Left lung (tissue), 14 donors: ENCODE measurements around the gene ATP2C1. TPM values are rescaled to one million over a fixed set of nuclear protein-coding genes. Genes with fewer than 3 reads are reported as not detected.
A peak's percentile ranks its signal among the peaks of the same experiment; 100 is the strongest.

Source experiments
- ATAC-seq: fragments of 200-7000 bp; cut with Tn5 transposase; one replicate; pipeline ENCODE4 v1.9.1; 2020; ENCODE audit warnings: moderate library complexity
- DNase-seq, 4 donors: peaks; one replicate each; pipeline ENCODE4 v3.0.0-alpha.2; 2013 to 2020
- H3K27ac ChIP-seq, 2 donors: fragments of 200-600 bp; sonication (generic) in 1 of 2; one replicate each; pipeline versions ENCODE4 v1.5.0 to v1.8.0; 2020 to 2021
- H3K27me3 ChIP-seq, 2 donors: fragments of 200-600 bp; sonication (generic) in 1 of 2; one replicate each; pipeline versions ENCODE4 v1.5.0 to v1.8.0; 2020 to 2021
- H3K36me3 ChIP-seq, 2 donors: fragments of 200-600 bp; sonication (generic) in 1 of 2; one replicate each; pipeline versions ENCODE4 v1.5.0 to v1.8.0; 2020 to 2021
- H3K4me1 ChIP-seq, 2 donors: fragments of 200-600 bp; one replicate each; pipeline ENCODE4 v1.8.0; 2021
- H3K4me3 ChIP-seq, 2 donors: fragments of 200-600 bp; sonication (generic) in 1 of 2; one replicate each; pipeline versions ENCODE4 v1.5.0 to v1.8.0; 2020 to 2021; ENCODE audit warnings: mild to moderate bottlenecking in 1 of 2
- H3K9me3 ChIP-seq, 2 donors: fragments of 200-600 bp; sonication (generic) in 1 of 2; one replicate each; pipeline versions ENCODE4 v1.5.0 to v1.8.0; 2020 to 2021
- intact Hi-C, 2 donors: fragments of 100-400 bp; cut with DNase I; formaldehyde crosslinking; loops; one replicate each; pipeline versions ENCODE4 v1.11.2 to v1.14.2; 2022
- long read RNA-seq, 12 donors: library from polyadenylated mRNA in 2 of 12; unstranded in 2 of 12; transcript quantifications; one replicate each; pipeline ENCODE4 v2.0.0 and lab custom pipeline, GENCODE V29; 2019 to 2026
- polyA plus RNA-seq, 6 donors: library from polyadenylated mRNA; unstranded; fragments of 120-200 nt; gene quantifications; one replicate each; pipeline ENCODE4 v1.2.1, GENCODE V29; 2013; ENCODE audit not compliant: insufficient read length in 6 of 6
- total RNA-seq, 2 donors: library from RNA; stranded (reverse); fragmentation: NEBNext Ultra II Directional; extraction: Animal tissue kit (Norgen Biotek cat#: 25700); gene quantifications; one replicate each; pipeline ENCODE4 v1.2.1, GENCODE V29; 2021
- TF ChIP-seq, protein P1 (sequence below), 2 donors: fragments of 200-600 bp; sonication (generic) in 1 of 2; IDR thresholded peaks; one replicate each; pipeline versions ENCODE4 v1.5.0 to v1.8.0; 2021; ENCODE audit warnings: antibody characterized with exemption in 2 of 2
- donor health status: DM: no; HTN: yes; CAD: no.
- donor health status: DM: no; HTN: no; CAD: no.

Gene ATP2C1, protein sequence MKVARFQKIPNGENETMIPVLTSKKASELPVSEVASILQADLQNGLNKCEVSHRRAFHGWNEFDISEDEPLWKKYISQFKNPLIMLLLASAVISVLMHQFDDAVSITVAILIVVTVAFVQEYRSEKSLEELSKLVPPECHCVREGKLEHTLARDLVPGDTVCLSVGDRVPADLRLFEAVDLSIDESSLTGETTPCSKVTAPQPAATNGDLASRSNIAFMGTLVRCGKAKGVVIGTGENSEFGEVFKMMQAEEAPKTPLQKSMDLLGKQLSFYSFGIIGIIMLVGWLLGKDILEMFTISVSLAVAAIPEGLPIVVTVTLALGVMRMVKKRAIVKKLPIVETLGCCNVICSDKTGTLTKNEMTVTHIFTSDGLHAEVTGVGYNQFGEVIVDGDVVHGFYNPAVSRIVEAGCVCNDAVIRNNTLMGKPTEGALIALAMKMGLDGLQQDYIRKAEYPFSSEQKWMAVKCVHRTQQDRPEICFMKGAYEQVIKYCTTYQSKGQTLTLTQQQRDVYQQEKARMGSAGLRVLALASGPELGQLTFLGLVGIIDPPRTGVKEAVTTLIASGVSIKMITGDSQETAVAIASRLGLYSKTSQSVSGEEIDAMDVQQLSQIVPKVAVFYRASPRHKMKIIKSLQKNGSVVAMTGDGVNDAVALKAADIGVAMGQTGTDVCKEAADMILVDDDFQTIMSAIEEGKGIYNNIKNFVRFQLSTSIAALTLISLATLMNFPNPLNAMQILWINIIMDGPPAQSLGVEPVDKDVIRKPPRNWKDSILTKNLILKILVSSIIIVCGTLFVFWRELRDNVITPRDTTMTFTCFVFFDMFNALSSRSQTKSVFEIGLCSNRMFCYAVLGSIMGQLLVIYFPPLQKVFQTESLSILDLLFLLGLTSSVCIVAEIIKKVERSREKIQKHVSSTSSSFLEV
- total RNA-seq (100 to 1,000 TPM; 114 to 161 TPM), polyA plus RNA-seq (100 to 1,000 TPM; 113 to 152 (median 130) TPM)
- long read RNA-seq, donor 1, full-length matches to known transcripts = 14 of 25 reads
- long read RNA-seq, donor 1, partial matches to known transcripts = 11 of 25 reads
- long read RNA-seq, donor 1, other reads (novel, unspliced or antisense) = 0 of 25 reads
- long read RNA-seq, donor 2, full-length matches to known transcripts = 10 of 10 reads
- long read RNA-seq, donor 2, partial matches to known transcripts = 0 of 10 reads
- long read RNA-seq, donor 2, other reads (novel, unspliced or antisense) = 0 of 10 reads
- long read RNA-seq, donor 3, full-length matches to known transcripts = 8 of 8 reads
- long read RNA-seq, donor 3, partial matches to known transcripts = 0 of 8 reads
- long read RNA-seq, donor 3, other reads (novel, unspliced or antisense) = 0 of 8 reads
- long read RNA-seq, donor 4, partial matches to known transcripts = 11 of 14 reads
- long read RNA-seq, donor 4, other reads (novel, unspliced or antisense) = 3 of 14 reads
- long read RNA-seq, donor 5, full-length matches to known transcripts = 7 of 7 reads
- long read RNA-seq, donor 5, partial matches to known transcripts = 0 of 7 reads
- long read RNA-seq, donor 5, other reads (novel, unspliced or antisense) = 0 of 7 reads
- long read RNA-seq, donor 6, full-length matches to known transcripts = 11 of 23 reads
- long read RNA-seq, donor 6, partial matches to known transcripts = 12 of 23 reads
- long read RNA-seq, donor 6, other reads (novel, unspliced or antisense) = 0 of 23 reads
- long read RNA-seq, donor 7, full-length matches to known transcripts = 12 of 12 reads
- long read RNA-seq, donor 7, partial matches to known transcripts = 0 of 12 reads
- long read RNA-seq, donor 7, other reads (novel, unspliced or antisense) = 0 of 12 reads
- long read RNA-seq, donor 8, full-length matches to known transcripts = 8 of 25 reads
- long read RNA-seq, donor 8, partial matches to known transcripts = 5 of 25 reads
- long read RNA-seq, donor 8, other reads (novel, unspliced or antisense) = 12 of 25 reads
- long read RNA-seq, donor 9 = 0 reads
- long read RNA-seq, donor 10 = 0 reads
- long read RNA-seq, donor 11, full-length matches to known transcripts = 6 of 15 reads
- long read RNA-seq, donor 11, partial matches to known transcripts = 9 of 15 reads
- long read RNA-seq, donor 11, other reads (novel, unspliced or antisense) = 0 of 15 reads
- long read RNA-seq, donor 12, full-length matches to known transcripts = 5 of 19 reads
- long read RNA-seq, donor 12, partial matches to known transcripts = 14 of 19 reads
- long read RNA-seq, donor 12, other reads (novel, unspliced or antisense) = 0 of 19 reads

DNA sequence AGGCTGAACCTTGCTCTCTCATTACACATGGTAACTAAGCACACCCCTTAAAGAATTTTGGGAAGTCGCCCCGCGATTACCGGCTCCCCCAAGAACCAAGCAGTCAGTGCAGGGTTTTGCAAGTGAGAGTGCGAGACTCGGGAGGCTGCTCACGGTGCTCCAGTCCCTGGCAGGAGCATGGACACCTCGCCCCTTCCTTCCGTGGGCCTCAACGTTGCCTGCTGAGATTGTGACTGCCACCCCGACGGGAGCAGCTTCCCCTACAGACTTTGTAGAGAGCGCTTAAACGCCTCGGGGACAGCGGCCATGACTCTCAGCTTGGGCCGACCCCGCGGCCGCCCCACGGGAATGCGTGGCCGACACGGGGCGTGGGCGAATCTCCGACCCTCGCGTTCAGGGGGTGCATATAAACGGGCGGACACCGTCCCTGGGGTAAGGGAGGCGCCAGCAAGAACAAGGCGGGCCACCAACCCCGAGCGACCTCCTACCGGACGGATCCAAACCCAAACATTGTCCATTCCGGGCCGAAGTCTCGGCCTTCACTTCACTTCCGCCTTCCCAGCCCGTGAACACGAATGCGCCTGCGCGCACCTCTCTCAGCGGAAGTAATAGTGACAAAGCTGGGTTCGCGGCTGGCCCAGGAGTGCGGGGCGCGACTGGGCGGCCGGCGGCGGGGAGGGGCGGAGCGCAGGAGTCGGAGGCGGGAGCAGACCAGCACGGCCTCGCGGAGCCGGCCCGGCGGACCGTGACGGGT lies at the start of gene ATP2C1:
Gene ATP2C1, plus strand, starts transcription at position 709 of the 754 bp plus-strand sequence. CDS start 686 bp downstream, outside the sequence.
- Histone ChIP-seq H3K4me3 (peak within 1 kb of the TSS; percentile 75 to 79), H3K27me3 (no peaks in the 10 kb centered on the region), H3K36me3 (no peaks in the 10 kb centered on the region), H3K27ac (peak within 1 kb of the TSS; percentile 98 to 99), H3K9me3 (no peaks in the 10 kb centered on the region), H3K4me1 (peaks cover 0 to 43% of the 10 kb centered on the region in 2 donors)
- peak; percentile 92 to 100 (median 97) for DNase-seq
- TF ChIP-seq, protein P1, sequence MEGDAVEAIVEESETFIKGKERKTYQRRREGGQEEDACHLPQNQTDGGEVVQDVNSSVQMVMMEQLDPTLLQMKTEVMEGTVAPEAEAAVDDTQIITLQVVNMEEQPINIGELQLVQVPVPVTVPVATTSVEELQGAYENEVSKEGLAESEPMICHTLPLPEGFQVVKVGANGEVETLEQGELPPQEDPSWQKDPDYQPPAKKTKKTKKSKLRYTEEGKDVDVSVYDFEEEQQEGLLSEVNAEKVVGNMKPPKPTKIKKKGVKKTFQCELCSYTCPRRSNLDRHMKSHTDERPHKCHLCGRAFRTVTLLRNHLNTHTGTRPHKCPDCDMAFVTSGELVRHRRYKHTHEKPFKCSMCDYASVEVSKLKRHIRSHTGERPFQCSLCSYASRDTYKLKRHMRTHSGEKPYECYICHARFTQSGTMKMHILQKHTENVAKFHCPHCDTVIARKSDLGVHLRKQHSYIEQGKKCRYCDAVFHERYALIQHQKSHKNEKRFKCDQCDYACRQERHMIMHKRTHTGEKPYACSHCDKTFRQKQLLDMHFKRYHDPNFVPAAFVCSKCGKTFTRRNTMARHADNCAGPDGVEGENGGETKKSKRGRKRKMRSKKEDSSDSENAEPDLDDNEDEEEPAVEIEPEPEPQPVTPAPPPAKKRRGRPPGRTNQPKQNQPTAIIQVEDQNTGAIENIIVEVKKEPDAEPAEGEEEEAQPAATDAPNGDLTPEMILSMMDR (IDR thresholded peaks at IDR 0.05) = no peak
- ATAC-seq = peak; percentile 96
- intact Hi-C loops = loop anchor here in 1 of 2 donors (5.0 kb wide), 1 partner anchor 136 kb away; no protein-coding TSS in a partner anchor

DNA sequence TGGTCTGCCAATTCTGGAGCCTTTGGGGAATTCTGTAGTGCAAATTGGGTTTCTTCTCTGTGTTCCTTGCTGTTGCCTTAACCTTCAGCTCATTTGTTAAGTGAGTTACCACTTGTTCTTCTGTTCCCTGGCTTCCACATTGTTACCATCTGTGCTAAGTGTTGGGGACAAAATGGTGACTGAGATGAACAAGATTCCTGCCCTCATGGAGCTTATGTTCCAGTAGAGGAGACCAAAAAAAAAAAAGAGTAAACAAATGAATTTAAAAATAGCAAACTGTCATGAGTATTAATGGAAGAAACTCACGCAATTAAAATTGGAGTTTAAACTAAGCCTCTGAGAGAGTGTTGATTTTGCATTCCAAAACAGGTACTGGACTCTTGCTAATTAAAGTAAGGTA lies 49.4 kb upstream of the ATP2C1 start:
- ATAC-seq (no peak), DNase-seq (no peak)
- Histone ChIP-seq H3K36me3 (no peaks in the 10 kb centered on the region), H3K9me3 (no peaks in the 10 kb centered on the region), H3K27me3 (no peaks in the 10 kb centered on the region), H3K27ac (no peak overlapping the region), H3K4me1 (peaks cover 0 to 16% of the 10 kb centered on the region in 2 donors), H3K4me3 (no peak overlapping the region)
- TF ChIP-seq, protein P1 (IDR thresholded peaks at IDR 0.05) = no peak
- intact Hi-C loops = no loop called here

DNA sequence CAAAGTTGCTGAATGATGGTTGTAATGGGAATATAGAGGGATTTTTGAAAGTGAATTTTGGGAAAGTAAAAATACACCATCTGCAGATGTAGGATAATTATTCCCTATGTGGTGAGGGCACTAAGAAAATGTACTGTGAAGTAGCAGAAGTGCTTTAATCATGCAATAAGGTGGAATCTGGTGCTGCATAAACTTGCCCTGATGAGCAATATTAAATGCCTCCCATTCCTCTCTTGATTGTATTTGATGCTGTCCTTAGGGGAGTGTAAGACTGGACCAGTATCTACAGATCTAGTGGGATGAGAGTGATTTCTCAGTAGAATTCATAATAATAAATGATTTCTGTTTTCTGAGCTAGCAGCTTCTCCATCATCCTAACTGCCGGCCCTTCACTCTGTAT lies 47.7 kb upstream of the ATP2C1 start:
- ATAC-seq (no peak), DNase-seq (no peak)
- Histone ChIP-seq H3K27ac (no peak overlapping the region), H3K4me1 (peaks cover 10 to 24% of the 10 kb centered on the region in 2 donors), H3K27me3 (no peaks in the 10 kb centered on the region), H3K9me3 (no peaks in the 10 kb centered on the region), H3K36me3 (no peaks in the 10 kb centered on the region), H3K4me3 (no peak overlapping the region)
- TF ChIP-seq, protein P1 (IDR thresholded peaks at IDR 0.05) = no peak
- intact Hi-C loops = no loop called here
